K562 (cell line): ENCODE results near the gene OSBPL3. TPM values are rescaled to one million over a fixed set of nuclear protein-coding genes. Genes with fewer than 3 reads are reported as not detected.

Experiments
- CAMTA2 ChIP-seq: fragments of 250-450 bp; sonication (Bioruptor Pico); conservative IDR thresholded peaks from 2 replicates; pipeline ENCODE4 v1.5.1; 2022
- CTBP1 ChIP-seq: fragments of 450-650 bp; IDR thresholded peaks from 2 replicates; pipeline ENCODE4 v1.6.1; 2016; ENCODE audit warnings: borderline replicate concordance
- ELF2 ChIP-seq: fragments of 250-450 bp; sonication (Bioruptor Pico); IDR thresholded peaks from 2 replicates; pipeline ENCODE4 v1.5.0; 2021; ENCODE audit warnings: mild to moderate bottlenecking
- ETV1 ChIP-seq: fragments of 450-650 bp; conservative IDR thresholded peaks from 2 replicates; pipeline ENCODE4 v1.6.1; 2016; ENCODE audit warnings: missing genetic modification characterization, control low read depth, low read depth, missing compliant biosample characterization
- HNRNPH1 ChIP-seq: fragments of 200-400 bp; formaldehyde crosslinking; optimal IDR thresholded peaks from 2 replicates; pipeline ENCODE3; 2017; ENCODE audit warnings: low read depth, mild to moderate bottlenecking, low read length, moderate library complexity
- KDM5B ChIP-seq: fragments of 200-600 bp; sonication (generic); IDR thresholded peaks from 2 replicates; pipeline ENCODE4 v1.6.1; 2012; ENCODE audit warnings: low read depth, mild to moderate bottlenecking, moderate library complexity, low read length, control low read depth, inconsistent platforms; ENCODE audit not compliant: insufficient replicate concordance
- MTA1 ChIP-seq: fragments of 450-650 bp; IDR thresholded peaks from 2 replicates; pipeline ENCODE4 v1.6.1; 2017; ENCODE audit warnings: borderline replicate concordance
- PHB ChIP-seq: fragments of 250-450 bp; sonication (Bioruptor Pico); IDR thresholded peaks from 2 replicates; pipeline ENCODE4 v1.5.0; 2021
- PHF8 ChIP-seq: fragments of 200-600 bp; sonication (generic); IDR thresholded peaks from 2 replicates; pipeline ENCODE4 v1.6.1; 2012; ENCODE audit warnings: mixed run types, mild to moderate bottlenecking, inconsistent platforms, low read length, moderate library complexity, borderline replicate concordance
- RBBP5 ChIP-seq: fragments of 200-600 bp; sonication (generic); IDR thresholded peaks from 2 replicates; pipeline ENCODE4 v1.6.1; 2012; ENCODE audit warnings: borderline replicate concordance, mild to moderate bottlenecking, low read length, control low read depth, inconsistent platforms; ENCODE audit not compliant: insufficient read depth, poor library complexity, severe bottlenecking
- SIN3A ChIP-seq, 2 experiments: fragments of 150-350 bp in 1 of 2; IDR thresholded peaks; 2 replicates each; pipeline ENCODE4 v1.6.1; 2011 to 2016; ENCODE audit warnings: borderline replicate concordance in 2 of 2, low read depth in 2 of 2, low read length in 2 of 2, mild to moderate bottlenecking in 2 of 2, moderate library complexity in 2 of 2; ENCODE audit not compliant: control insufficient read depth in 1 of 2
- TBP ChIP-seq: optimal IDR thresholded peaks from 2 replicates; pipeline ENCODE3; 2011; ENCODE audit warnings: low read depth, low read length, improper control_type of control experiment
- ZNF395 ChIP-seq: fragments of 200-800 bp; sonication (Bioruptor generic); IDR thresholded peaks from 2 replicates; pipeline ENCODE4 v1.6.1; 2017; ENCODE audit warnings: missing genetic modification characterization, missing compliant biosample characterization
- ZNF561 ChIP-seq: fragments of 450-650 bp; formaldehyde crosslinking; conservative IDR thresholded peaks from 2 replicates; pipeline ENCODE4 v1.4.0; 2020; ENCODE audit warnings: mild to moderate bottlenecking, moderate library complexity
- polyA plus RNA-seq, 8 experiments: library from polyadenylated mRNA; depleted of rRNA in 4 of 8; stranded (reverse) in 5 of 8; unstranded in 3 of 8; fragments of >200 nt; fragmentation: Nextera tagmentation in 2 of 8; fragmentation: Illumina TruSeq in 1 of 8; extraction: Ambion mirVana in 2 of 8; extraction: Trizol in 1 of 8; gene quantifications; 2 replicates each; pipeline versions ENCODE4 v1.2.1 to v1.2.3, GENCODE V29; 2011 to 2014; ENCODE audit warnings: inconsistent platforms in 1 of 8, missing spikeins in 1 of 8
- total RNA-seq, 7 experiments: library from RNA; depleted of rRNA in 6 of 7; stranded (reverse); fragments of >200 nt in 6 of 7; fragmentation: Illumina TruSeq in 2 of 7; extraction: Trizol in 2 of 7; gene quantifications; 2 replicates each; pipeline versions ENCODE4 v1.2.1 to v1.2.3, GENCODE V29; 2011 to 2021; ENCODE audit warnings: low replicate concordance in 1 of 7
- TF ChIP-seq, protein P1 (sequence below), 2 experiments: fragments of 450-650 bp; conservative IDR thresholded peaks; 2 replicates each; pipeline ENCODE4 v1.6.1; 2017; ENCODE audit warnings: mild to moderate bottlenecking in 2 of 2, moderate library complexity in 2 of 2
- TF ChIP-seq, protein P2 (sequence below), 2 experiments: IDR thresholded peaks in 1 of 2; conservative IDR thresholded peaks in 1 of 2; 2 replicates each; pipeline ENCODE4 v1.6.1; 2016; ENCODE audit warnings: low read depth in 2 of 2, mild to moderate bottlenecking in 1 of 2, missing compliant biosample characterization in 1 of 2, missing genetic modification characterization in 1 of 2, moderate library complexity in 1 of 2
- TF ChIP-seq, protein P3 (sequence below), 2 experiments: IDR thresholded peaks; 2 replicates each; pipeline ENCODE4 v1.6.1; 2012; ENCODE audit warnings: improper control_type of control experiment in 2 of 2, low read depth in 2 of 2, low read length in 2 of 2, borderline replicate concordance in 1 of 2

The OSBPL3 gene
- total and polyA plus RNA-seq, 9 of the 15 experiments (the other 6 are each of a cell fraction or from before 2014, with no cell fraction given) = 4.8 to 37.2 (median 26.5) TPM

- TF ChIP-seq CAMTA2 (CRISPR knock-in tag) (0 out of 2 replicates have a peak, but pooled peaks have one; percentile 14), ZNF561 (CRISPR knock-in tag) (no peak), PHB (CRISPR knock-in tag) (peak; percentile 80; the same call in 1 of the 2 replicates), MTA1 (no peak), TBP (peak; percentile 84), KDM5B (peak; percentile 70), PHF8 (peak; percentile 74; the same call in 1 of the 2 replicates), ETV1 (tag) (peak; percentile 28; the same call in 1 of the 2 replicates), ELF2 (CRISPR knock-in tag) (0 out of 2 replicates have a peak, but pooled peaks have one; percentile 27), RBBP5 (peak; percentile 73), SIN3A (IDR thresholded peaks at IDR 0.05; ENCODE audit: borderline replicate concordance in 2 of 2, control insufficient read depth in 1 of 2, low read depth in 2 of 2, low read length in 2 of 2) (peak in 1 of 2 experiments; percentile 57; a peak in 2 of 4 replicates), ZNF395 (peak; percentile 69; the same call in 1 of the 2 replicates), HNRNPH1 (no peak), CTBP1 (peak; percentile 35; the same call in 1 of the 2 replicates)
- TF ChIP-seq, protein P1, sequence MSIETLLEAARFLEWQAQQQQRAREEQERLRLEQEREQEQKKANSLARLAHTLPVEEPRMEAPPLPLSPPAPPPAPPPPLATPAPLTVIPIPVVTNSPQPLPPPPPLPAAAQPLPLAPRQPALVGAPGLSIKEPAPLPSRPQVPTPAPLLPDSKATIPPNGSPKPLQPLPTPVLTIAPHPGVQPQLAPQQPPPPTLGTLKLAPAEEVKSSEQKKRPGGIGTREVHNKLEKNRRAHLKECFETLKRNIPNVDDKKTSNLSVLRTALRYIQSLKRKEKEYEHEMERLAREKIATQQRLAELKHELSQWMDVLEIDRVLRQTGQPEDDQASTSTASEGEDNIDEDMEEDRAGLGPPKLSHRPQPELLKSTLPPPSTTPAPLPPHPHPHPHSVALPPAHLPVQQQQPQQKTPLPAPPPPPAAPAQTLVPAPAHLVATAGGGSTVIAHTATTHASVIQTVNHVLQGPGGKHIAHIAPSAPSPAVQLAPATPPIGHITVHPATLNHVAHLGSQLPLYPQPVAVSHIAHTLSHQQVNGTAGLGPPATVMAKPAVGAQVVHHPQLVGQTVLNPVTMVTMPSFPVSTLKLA (conservative IDR thresholded peaks at IDR 0.05) = peak; percentile 62 to 88
- TF ChIP-seq, protein P2, sequence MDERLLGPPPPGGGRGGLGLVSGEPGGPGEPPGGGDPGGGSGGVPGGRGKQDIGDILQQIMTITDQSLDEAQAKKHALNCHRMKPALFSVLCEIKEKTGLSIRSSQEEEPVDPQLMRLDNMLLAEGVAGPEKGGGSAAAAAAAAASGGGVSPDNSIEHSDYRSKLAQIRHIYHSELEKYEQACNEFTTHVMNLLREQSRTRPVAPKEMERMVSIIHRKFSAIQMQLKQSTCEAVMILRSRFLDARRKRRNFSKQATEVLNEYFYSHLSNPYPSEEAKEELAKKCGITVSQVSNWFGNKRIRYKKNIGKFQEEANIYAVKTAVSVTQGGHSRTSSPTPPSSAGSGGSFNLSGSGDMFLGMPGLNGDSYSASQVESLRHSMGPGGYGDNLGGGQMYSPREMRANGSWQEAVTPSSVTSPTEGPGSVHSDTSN (CRISPR knock-in tag; IDR thresholded peaks at IDR 0.05; ENCODE audit: low read depth) = peak; percentile 75
- TF ChIP-seq, protein P2 (tag; conservative IDR thresholded peaks at IDR 0.05; ENCODE audit: low read depth) = peak; percentile 92
- TF ChIP-seq, protein P3, sequence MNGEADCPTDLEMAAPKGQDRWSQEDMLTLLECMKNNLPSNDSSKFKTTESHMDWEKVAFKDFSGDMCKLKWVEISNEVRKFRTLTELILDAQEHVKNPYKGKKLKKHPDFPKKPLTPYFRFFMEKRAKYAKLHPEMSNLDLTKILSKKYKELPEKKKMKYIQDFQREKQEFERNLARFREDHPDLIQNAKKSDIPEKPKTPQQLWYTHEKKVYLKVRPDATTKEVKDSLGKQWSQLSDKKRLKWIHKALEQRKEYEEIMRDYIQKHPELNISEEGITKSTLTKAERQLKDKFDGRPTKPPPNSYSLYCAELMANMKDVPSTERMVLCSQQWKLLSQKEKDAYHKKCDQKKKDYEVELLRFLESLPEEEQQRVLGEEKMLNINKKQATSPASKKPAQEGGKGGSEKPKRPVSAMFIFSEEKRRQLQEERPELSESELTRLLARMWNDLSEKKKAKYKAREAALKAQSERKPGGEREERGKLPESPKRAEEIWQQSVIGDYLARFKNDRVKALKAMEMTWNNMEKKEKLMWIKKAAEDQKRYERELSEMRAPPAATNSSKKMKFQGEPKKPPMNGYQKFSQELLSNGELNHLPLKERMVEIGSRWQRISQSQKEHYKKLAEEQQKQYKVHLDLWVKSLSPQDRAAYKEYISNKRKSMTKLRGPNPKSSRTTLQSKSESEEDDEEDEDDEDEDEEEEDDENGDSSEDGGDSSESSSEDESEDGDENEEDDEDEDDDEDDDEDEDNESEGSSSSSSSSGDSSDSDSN (IDR thresholded peaks at IDR 0.05; ENCODE audit: borderline replicate concordance in 1 of 2, low read depth in 2 of 2, low read length in 2 of 2) = peak in 1 of 2 experiments; percentile 83; a peak in 2 of 4 replicates
Measured at GRCh38 chr7:24979863-24980533, at the start of gene OSBPL3 (continued).
